K562 (cell line): ENCODE data around the gene PPP1CC. TPM values are rescaled to one million over a fixed set of nuclear protein-coding genes. Genes with fewer than 3 reads are reported as not detected.

Experiments used
- EGR1 ChIP-seq: fragments of 450-650 bp; conservative IDR thresholded peaks from 2 replicates; pipeline ENCODE4 v1.6.1; 2017; ENCODE audit warnings: mild to moderate bottlenecking
- KAT8 ChIP-seq: fragments of 450-650 bp; IDR thresholded peaks from 2 replicates; pipeline ENCODE4 v1.6.1; 2016; ENCODE audit warnings: low read depth, mild to moderate bottlenecking
- L3MBTL2 ChIP-seq: fragments of 450-650 bp; IDR thresholded peaks from 2 replicates; pipeline ENCODE4 v1.6.1; 2016; ENCODE audit warnings: mild to moderate bottlenecking, moderate library complexity
- NR2C1 ChIP-seq, 2 experiments: fragments of 450-650 bp; IDR thresholded peaks; 2 replicates each; pipeline ENCODE4 v1.6.1; 2017; ENCODE audit warnings: mild to moderate bottlenecking in 2 of 2, antibody characterized with exemption in 1 of 2, inconsistent platforms in 1 of 2, missing compliant biosample characterization in 1 of 2, missing genetic modification characterization in 1 of 2
- ZNF12 ChIP-seq: sonication (generic); formaldehyde crosslinking; IDR thresholded peaks from 2 replicates; pipeline ENCODE4 v1.4.0; 2020; ENCODE audit warnings: mild to moderate bottlenecking, missing genetic modification reagents
- polyA plus RNA-seq, 8 experiments: library from polyadenylated mRNA; depleted of rRNA in 4 of 8; stranded (reverse) in 5 of 8; unstranded in 3 of 8; fragments of >200 nt; fragmentation: Nextera tagmentation in 2 of 8; fragmentation: Illumina TruSeq in 1 of 8; extraction: Ambion mirVana in 2 of 8; extraction: Trizol in 1 of 8; gene quantifications; 2 replicates each; pipeline versions ENCODE4 v1.2.1 to v1.2.3, GENCODE V29; 2011 to 2014; ENCODE audit warnings: inconsistent platforms in 1 of 8, missing spikeins in 1 of 8
- total RNA-seq, 7 experiments: library from RNA; depleted of rRNA in 6 of 7; stranded (reverse); fragments of >200 nt in 6 of 7; fragmentation: Illumina TruSeq in 2 of 7; extraction: Trizol in 2 of 7; gene quantifications; 2 replicates each; pipeline versions ENCODE4 v1.2.1 to v1.2.3, GENCODE V29; 2011 to 2021; ENCODE audit warnings: low replicate concordance in 1 of 7
- TF ChIP-seq, protein P1 (sequence below): fragments of 450-650 bp; IDR thresholded peaks from 2 replicates; pipeline ENCODE4 v1.6.1; 2016; ENCODE audit warnings: mild to moderate bottlenecking, moderate library complexity
- TF ChIP-seq, protein P2 (sequence below), 2 experiments: IDR thresholded peaks; 2 replicates each; pipeline ENCODE4 v1.6.1; 2011; ENCODE audit warnings: borderline replicate concordance in 1 of 2, control low read depth in 1 of 2, low read depth in 1 of 2, low read length in 1 of 2, mild to moderate bottlenecking in 1 of 2, mixed read lengths in 1 of 2, moderate library complexity in 1 of 2; ENCODE audit not compliant: insufficient read depth in 1 of 2, insufficient read length in 1 of 2, poor library complexity in 1 of 2, severe bottlenecking in 1 of 2; ENCODE audit errors: extremely low read depth in 1 of 2

Gene PPP1CC
- total and polyA plus RNA-seq, 9 of the 15 experiments (the other 6 are each of a cell fraction or from before 2014, with no cell fraction given) = 67.4 to 286 (median 195) TPM

DNA sequence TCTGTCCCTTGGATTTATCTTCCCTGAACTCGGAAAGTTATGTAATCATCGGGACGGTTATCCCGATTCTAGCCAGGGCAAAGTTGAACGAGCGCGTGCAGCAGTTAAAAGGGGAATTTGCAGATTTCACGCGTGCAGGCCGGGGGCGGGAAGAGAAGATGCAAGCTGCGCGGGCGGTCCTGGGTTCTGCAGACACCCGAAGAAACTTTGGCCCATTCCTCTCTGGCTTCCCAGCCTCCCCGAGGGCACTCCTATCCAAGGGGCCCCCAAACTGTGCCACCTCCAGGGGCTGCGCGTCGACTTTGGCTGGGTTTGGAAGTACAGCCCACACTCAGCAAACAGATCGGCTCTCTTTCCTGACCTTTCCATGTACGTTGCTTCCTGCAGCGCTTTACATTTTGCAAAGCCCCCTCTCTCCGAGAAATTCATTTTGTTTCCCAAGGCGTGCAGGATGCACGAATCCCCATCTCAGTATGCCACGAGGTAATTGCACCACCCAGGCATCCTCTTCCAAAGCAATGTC lies 941 bp upstream of the PPP1CC start (continued):
- TF ChIP-seq, protein P1, sequence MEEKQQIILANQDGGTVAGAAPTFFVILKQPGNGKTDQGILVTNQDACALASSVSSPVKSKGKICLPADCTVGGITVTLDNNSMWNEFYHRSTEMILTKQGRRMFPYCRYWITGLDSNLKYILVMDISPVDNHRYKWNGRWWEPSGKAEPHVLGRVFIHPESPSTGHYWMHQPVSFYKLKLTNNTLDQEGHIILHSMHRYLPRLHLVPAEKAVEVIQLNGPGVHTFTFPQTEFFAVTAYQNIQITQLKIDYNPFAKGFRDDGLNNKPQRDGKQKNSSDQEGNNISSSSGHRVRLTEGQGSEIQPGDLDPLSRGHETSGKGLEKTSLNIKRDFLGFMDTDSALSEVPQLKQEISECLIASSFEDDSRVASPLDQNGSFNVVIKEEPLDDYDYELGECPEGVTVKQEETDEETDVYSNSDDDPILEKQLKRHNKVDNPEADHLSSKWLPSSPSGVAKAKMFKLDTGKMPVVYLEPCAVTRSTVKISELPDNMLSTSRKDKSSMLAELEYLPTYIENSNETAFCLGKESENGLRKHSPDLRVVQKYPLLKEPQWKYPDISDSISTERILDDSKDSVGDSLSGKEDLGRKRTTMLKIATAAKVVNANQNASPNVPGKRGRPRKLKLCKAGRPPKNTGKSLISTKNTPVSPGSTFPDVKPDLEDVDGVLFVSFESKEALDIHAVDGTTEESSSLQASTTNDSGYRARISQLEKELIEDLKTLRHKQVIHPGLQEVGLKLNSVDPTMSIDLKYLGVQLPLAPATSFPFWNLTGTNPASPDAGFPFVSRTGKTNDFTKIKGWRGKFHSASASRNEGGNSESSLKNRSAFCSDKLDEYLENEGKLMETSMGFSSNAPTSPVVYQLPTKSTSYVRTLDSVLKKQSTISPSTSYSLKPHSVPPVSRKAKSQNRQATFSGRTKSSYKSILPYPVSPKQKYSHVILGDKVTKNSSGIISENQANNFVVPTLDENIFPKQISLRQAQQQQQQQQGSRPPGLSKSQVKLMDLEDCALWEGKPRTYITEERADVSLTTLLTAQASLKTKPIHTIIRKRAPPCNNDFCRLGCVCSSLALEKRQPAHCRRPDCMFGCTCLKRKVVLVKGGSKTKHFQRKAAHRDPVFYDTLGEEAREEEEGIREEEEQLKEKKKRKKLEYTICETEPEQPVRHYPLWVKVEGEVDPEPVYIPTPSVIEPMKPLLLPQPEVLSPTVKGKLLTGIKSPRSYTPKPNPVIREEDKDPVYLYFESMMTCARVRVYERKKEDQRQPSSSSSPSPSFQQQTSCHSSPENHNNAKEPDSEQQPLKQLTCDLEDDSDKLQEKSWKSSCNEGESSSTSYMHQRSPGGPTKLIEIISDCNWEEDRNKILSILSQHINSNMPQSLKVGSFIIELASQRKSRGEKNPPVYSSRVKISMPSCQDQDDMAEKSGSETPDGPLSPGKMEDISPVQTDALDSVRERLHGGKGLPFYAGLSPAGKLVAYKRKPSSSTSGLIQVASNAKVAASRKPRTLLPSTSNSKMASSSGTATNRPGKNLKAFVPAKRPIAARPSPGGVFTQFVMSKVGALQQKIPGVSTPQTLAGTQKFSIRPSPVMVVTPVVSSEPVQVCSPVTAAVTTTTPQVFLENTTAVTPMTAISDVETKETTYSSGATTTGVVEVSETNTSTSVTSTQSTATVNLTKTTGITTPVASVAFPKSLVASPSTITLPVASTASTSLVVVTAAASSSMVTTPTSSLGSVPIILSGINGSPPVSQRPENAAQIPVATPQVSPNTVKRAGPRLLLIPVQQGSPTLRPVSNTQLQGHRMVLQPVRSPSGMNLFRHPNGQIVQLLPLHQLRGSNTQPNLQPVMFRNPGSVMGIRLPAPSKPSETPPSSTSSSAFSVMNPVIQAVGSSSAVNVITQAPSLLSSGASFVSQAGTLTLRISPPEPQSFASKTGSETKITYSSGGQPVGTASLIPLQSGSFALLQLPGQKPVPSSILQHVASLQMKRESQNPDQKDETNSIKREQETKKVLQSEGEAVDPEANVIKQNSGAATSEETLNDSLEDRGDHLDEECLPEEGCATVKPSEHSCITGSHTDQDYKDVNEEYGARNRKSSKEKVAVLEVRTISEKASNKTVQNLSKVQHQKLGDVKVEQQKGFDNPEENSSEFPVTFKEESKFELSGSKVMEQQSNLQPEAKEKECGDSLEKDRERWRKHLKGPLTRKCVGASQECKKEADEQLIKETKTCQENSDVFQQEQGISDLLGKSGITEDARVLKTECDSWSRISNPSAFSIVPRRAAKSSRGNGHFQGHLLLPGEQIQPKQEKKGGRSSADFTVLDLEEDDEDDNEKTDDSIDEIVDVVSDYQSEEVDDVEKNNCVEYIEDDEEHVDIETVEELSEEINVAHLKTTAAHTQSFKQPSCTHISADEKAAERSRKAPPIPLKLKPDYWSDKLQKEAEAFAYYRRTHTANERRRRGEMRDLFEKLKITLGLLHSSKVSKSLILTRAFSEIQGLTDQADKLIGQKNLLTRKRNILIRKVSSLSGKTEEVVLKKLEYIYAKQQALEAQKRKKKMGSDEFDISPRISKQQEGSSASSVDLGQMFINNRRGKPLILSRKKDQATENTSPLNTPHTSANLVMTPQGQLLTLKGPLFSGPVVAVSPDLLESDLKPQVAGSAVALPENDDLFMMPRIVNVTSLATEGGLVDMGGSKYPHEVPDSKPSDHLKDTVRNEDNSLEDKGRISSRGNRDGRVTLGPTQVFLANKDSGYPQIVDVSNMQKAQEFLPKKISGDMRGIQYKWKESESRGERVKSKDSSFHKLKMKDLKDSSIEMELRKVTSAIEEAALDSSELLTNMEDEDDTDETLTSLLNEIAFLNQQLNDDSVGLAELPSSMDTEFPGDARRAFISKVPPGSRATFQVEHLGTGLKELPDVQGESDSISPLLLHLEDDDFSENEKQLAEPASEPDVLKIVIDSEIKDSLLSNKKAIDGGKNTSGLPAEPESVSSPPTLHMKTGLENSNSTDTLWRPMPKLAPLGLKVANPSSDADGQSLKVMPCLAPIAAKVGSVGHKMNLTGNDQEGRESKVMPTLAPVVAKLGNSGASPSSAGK = peak; percentile 49
- peak; percentile 31; the same call in 1 of the 2 replicates for TF ChIP-seq NR2C1 (IDR thresholded peaks at IDR 0.05)
- peak; percentile 28; the same call in 1 of the 2 replicates for TF ChIP-seq NR2C1 (tag; IDR thresholded peaks at IDR 0.05)
- TF ChIP-seq ZNF12 (CRISPR knock-in tag) = no peak
- TF ChIP-seq, protein P2, sequence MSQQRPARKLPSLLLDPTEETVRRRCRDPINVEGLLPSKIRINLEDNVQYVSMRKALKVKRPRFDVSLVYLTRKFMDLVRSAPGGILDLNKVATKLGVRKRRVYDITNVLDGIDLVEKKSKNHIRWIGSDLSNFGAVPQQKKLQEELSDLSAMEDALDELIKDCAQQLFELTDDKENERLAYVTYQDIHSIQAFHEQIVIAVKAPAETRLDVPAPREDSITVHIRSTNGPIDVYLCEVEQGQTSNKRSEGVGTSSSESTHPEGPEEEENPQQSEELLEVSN (IDR thresholded peaks at IDR 0.05; ENCODE audit: borderline replicate concordance in 1 of 2, extremely low read depth in 1 of 2, insufficient read depth in 1 of 2, insufficient read length in 1 of 2, low read depth in 1 of 2, low read length in 1 of 2, poor library complexity in 1 of 2, severe bottlenecking in 1 of 2) = peak; percentile 37 to 86
- peak; percentile 73 for TF ChIP-seq L3MBTL2
- TF ChIP-seq KAT8 = no peak
- 0 out of 2 replicates have a peak, but pooled peaks have one; percentile 20 for TF ChIP-seq EGR1
